Measurements from ENCODE around the gene ZNF429.

GRCh38 chr19:21466627-21467026, 38.8 kb upstream of the ZNF429 start:
- TF ChIP-seq EZH2 (IDR thresholded peaks at IDR 0.05; ENCODE audit: borderline replicate concordance), result no peak
- no peak for TF ChIP-seq CTCF (IDR thresholded peaks at IDR 0.05; ENCODE audit: poor library complexity)

Measured in hepatocyte (in vitro differentiated cells).